ENCODE data around the gene ANHX.

DNA sequence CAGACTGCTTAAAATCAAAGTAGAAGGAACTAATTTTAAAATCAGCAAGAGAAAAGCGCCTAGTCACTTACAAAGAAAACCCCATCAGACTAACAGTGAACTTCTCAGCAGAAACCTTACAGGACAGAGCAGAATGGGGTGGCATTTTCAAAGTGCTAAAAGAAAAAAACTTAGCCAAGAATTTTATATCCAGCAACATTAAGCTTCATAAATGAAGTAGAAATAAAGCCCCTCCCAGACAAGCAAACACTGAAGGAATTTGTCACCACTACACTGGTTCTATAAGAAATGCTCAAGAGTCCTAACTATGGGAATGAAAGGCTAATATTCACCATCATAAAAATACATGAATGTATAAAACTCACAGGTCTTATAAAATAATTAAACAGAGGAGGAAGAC is 60.8 kb downstream of the ANHX start:
- TF ChIP-seq SUZ12 (IDR thresholded peaks at IDR 0.05; ENCODE audit: extremely low read depth, insufficient read depth, insufficient read length) (no peak), ZNF274 (IDR thresholded peaks at IDR 0.05; ENCODE audit: low read depth, low read length) (no peak), YY1 (IDR thresholded peaks at IDR 0.05; ENCODE audit: insufficient read depth, insufficient read length) (no peak)

Measured in NT2/D1 (cell line).